ENCODE measurements around the gene UTP3.
"Not testable (repeated sequence)": the region's sequence is repeated elsewhere in the genome, so short reads cannot be mapped to it uniquely, and the experiment has no call there.

Gene UTP3

GRCh38 chr4:70718811-70719604, 30.7 kb downstream of the UTP3 start:
- no peak for DNase-seq

- DNase-seq, result peak; percentile 91
Measured at GRCh38 chr4:70721747-70722146, 33.4 kb downstream of the UTP3 start, which contains the start of gene RUFY3. Gene RUFY3, plus strand, starts transcription at chr4:70721964. Its CDS starts 610 bp downstream, at chr4:70722574.

- DNase-seq, result no peak
Measured at GRCh38 chr4:70722199-70722791, 34.0 kb downstream of the UTP3 start.

GRCh38 chr4:70724463-70724862, 36.1 kb downstream of the UTP3 start:
- no peak for DNase-seq

- DNase-seq, result no peak
Measured at GRCh38 chr4:70725633-70726032, 37.3 kb downstream of the UTP3 start.

- DNase-seq, result not testable (repeated sequence)
Measured at GRCh38 chr4:70726515-70726914, 38.2 kb downstream of the UTP3 start.

- DNase-seq, result no peak
Measured at GRCh38 chr4:70728091-70728490, 39.8 kb downstream of the UTP3 start.

- not testable (repeated sequence) for DNase-seq
Measured at GRCh38 chr4:70732878-70733277, 44.5 kb downstream of the UTP3 start.

GRCh38 chr4:70734168-70734954, 46.0 kb downstream of the UTP3 start:
- no peak for DNase-seq

- no peak for DNase-seq
Measured at GRCh38 chr4:70734971-70735370, 46.6 kb downstream of the UTP3 start.

- DNase-seq, result not testable (repeated sequence)
Measured at GRCh38 chr4:70735915-70736314, 47.6 kb downstream of the UTP3 start.

- DNase-seq, result no peak
Measured at GRCh38 chr4:70737006-70737405, 48.7 kb downstream of the UTP3 start.

GRCh38 chr4:70737409-70737808, 49.1 kb downstream of the UTP3 start:
- no peak for DNase-seq

GRCh38 chr4:70739496-70740337, 51.4 kb downstream of the UTP3 start:
- DNase-seq, result no peak

Measured in NCI-H1436 treated with DMSO at 0.1 percent for 48 hours (cell line).